ENCODE data around the gene HS3ST3B1. TPM values are rescaled to one million over a fixed set of nuclear protein-coding genes. Genes with fewer than 3 reads are reported as not detected.
A peak's percentile ranks its signal among the peaks of the same experiment; 100 is the strongest.

Gene HS3ST3B1
- total RNA-seq, 6 experiments from 2014 or later = 18.3 to 24.6 (median 22.3) TPM

DNA sequence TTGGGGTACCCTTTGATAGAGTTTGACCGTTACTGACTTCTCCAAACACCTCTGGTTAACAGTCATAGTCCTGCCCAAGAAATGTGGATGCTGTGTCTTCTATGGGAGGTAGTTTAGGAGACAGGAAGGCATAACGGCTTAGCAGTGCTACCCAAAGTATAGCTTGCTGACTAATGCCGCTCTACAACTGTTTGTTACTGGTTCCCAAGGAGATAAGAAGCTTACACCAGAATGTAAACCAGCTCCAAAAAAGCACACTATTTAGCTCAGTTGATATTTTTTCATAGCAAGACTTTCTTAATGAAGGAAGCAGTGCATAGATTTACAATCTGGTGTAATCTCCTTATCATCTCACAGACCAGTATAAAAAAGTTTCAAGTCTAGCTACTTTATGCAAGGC lies 95.7 kb downstream of the HS3ST3B1 start:
- peak; percentile 45 for DNase-seq
- H3K9me3 Mint-ChIP-seq = no peaks in the 10 kb centered on the region; the same call in 1 of the 2 replicates
- no peak overlapping the region for H3K27ac Mint-ChIP-seq

DNA sequence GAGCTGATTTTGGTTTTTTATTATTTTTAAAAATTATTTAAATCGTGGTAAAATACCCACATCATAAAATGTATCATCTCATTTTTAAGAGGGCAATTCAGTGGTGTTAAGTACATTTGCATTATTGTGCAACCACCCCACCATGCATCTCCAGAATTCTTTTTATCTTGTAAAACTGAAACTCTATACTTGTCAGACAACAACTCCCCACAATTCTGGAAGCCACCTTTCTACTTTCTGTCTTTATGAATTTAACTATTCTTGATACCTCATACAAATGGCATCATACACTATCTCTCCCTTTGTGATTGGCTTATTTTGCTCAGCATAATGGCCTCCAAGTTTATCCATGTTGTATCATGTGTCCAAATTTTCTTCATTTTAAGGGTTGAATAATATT lies 97.9 kb downstream of the HS3ST3B1 start:
- DNase-seq = no peak
- Mint-ChIP-seq H3K27ac (no peak overlapping the region), H3K9me3 (no peaks in the 10 kb centered on the region), H3K27me3 (ENCODE audit: insufficient read depth) (peaks cover 7% of the 10 kb centered on the region), H3K4me1 (ENCODE audit: low read depth) (no peaks in the 10 kb centered on the region), H3K4me3 (no peak overlapping the region), H3K36me3 (ENCODE audit: low read depth) (no peaks in the 10 kb centered on the region)
- TF ChIP-seq, protein P1, sequence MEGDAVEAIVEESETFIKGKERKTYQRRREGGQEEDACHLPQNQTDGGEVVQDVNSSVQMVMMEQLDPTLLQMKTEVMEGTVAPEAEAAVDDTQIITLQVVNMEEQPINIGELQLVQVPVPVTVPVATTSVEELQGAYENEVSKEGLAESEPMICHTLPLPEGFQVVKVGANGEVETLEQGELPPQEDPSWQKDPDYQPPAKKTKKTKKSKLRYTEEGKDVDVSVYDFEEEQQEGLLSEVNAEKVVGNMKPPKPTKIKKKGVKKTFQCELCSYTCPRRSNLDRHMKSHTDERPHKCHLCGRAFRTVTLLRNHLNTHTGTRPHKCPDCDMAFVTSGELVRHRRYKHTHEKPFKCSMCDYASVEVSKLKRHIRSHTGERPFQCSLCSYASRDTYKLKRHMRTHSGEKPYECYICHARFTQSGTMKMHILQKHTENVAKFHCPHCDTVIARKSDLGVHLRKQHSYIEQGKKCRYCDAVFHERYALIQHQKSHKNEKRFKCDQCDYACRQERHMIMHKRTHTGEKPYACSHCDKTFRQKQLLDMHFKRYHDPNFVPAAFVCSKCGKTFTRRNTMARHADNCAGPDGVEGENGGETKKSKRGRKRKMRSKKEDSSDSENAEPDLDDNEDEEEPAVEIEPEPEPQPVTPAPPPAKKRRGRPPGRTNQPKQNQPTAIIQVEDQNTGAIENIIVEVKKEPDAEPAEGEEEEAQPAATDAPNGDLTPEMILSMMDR (IDR thresholded peaks at IDR 0.05) = no peak

More for the DNA sequence above, 95.7 kb downstream of the HS3ST3B1 start:
- TF ChIP-seq, protein P1 (IDR thresholded peaks at IDR 0.05) = no peak
- Mint-ChIP-seq H3K27me3 (ENCODE audit: insufficient read depth) (peaks cover 16% of the 10 kb centered on the region), H3K4me1 (ENCODE audit: low read depth) (no peaks in the 10 kb centered on the region), H3K36me3 (ENCODE audit: low read depth) (no peaks in the 10 kb centered on the region), H3K4me3 (no peak overlapping the region)

Other genes with a start within 250 kb of the HS3ST3B1 start
- 10 to 100 TPM; 12.2 to 16.2 (median 14.8) TPM for gene COX10, start 231.6 kb upstream of the HS3ST3B1 start, total RNA-seq (2021; fragmentation: NEBNext Ultra II Directional; extraction: Animal tissue kit (Norgen Biotek cat#: 25700))
- gene CDRT15, start 64.2 kb upstream of the HS3ST3B1 start, total RNA-seq (2021; fragmentation: NEBNext Ultra II Directional; extraction: Animal tissue kit (Norgen Biotek cat#: 25700)) = not detected